BE2C (cell line): ENCODE data around the gene METTL21A. TPM values are rescaled to one million over a fixed set of nuclear protein-coding genes. Genes with fewer than 3 reads are reported as not detected.

ENCODE experiments used
- DNase-seq: peaks from one replicate; pipeline ENCODE4 v3.0.0-alpha.2; 2020
- H3K27me3 ChIP-seq: fragments of 250-450 bp; sonication (Bioruptor Pico); 2 replicates; pipeline ENCODE4 v1.5.1; 2020; ENCODE audit warnings: mild to moderate bottlenecking
- H3K36me3 ChIP-seq: fragments of 250-450 bp; sonication (Bioruptor Pico); 2 replicates; pipeline ENCODE4 v1.5.1; 2020; ENCODE audit warnings: mild to moderate bottlenecking
- H3K4me1 ChIP-seq: fragments of 250-450 bp; sonication (Bioruptor Pico); 2 replicates; pipeline ENCODE4 v1.5.1; 2020
- H3K4me3 ChIP-seq: 2 replicates; pipeline ENCODE4 v1.5.1; 2011; ENCODE audit warnings: low read depth, low read length
- H3K9me3 ChIP-seq: fragments of 250-450 bp; sonication (Bioruptor Pico); 2 replicates; pipeline ENCODE4 v1.5.1; 2020
- CTCF ChIP-seq: IDR thresholded peaks from 2 replicates; pipeline ENCODE4 v1.5.1; 2012; ENCODE audit warnings: mild to moderate bottlenecking, low read depth, low read length
- polyA plus RNA-seq: library from polyadenylated mRNA; unstranded; fragments of >200 nt; gene quantifications from one replicate; pipeline ENCODE4 v1.2.1, GENCODE V29; 2012; ENCODE audit warnings: low read depth, missing spikeins; ENCODE audit not compliant: insufficient read length, insufficient read depth

METTL21A gene
- 30.0 TPM for polyA plus RNA-seq

GRCh38 chr2:207625014-207625907, at the start of gene METTL21A:
Gene METTL21A, minus strand, starts transcription at chr2:207625394. Its CDS starts 1,019 bp downstream, at chr2:207624375.
- DNase-seq, result peak; percentile 90
- Histone ChIP-seq H3K36me3 (peaks cover 23% of the 10 kb centered on the region), H3K4me3 (peak within 1 kb of the TSS; percentile 75), H3K27me3 (no peaks in the 10 kb centered on the region), H3K9me3 (no peaks in the 10 kb centered on the region), H3K4me1 (no peaks in the 10 kb centered on the region)
- peak; percentile 49 for TF ChIP-seq CTCF

GRCh38 chr2:207674826-207675225, 49.6 kb upstream of the METTL21A start:
- H3K4me1 ChIP-seq, result no peaks in the 10 kb centered on the region
- H3K9me3 ChIP-seq, result no peaks in the 10 kb centered on the region
- no peaks in the 10 kb centered on the region for H3K27me3 ChIP-seq
- TF ChIP-seq CTCF, result no peak
- no peaks in the 10 kb centered on the region for H3K36me3 ChIP-seq
- no peak overlapping the region for H3K4me3 ChIP-seq
- no peak for DNase-seq

- no peak for TF ChIP-seq CTCF
- Histone ChIP-seq H3K4me1 (no peaks in the 10 kb centered on the region), H3K36me3 (no peaks in the 10 kb centered on the region), H3K4me3 (no peak overlapping the region), H3K27me3 (no peaks in the 10 kb centered on the region), H3K9me3 (no peaks in the 10 kb centered on the region)
- no peak for DNase-seq
These were observed 49.1 kb upstream of the METTL21A start for GRCh38 chr2:207674266-207674774.

- Histone ChIP-seq H3K36me3 (no peaks in the 10 kb centered on the region), H3K9me3 (no peaks in the 10 kb centered on the region), H3K4me3 (no peak overlapping the region), H3K27me3 (no peaks in the 10 kb centered on the region), H3K4me1 (no peaks in the 10 kb centered on the region)
- DNase-seq, result no peak
- TF ChIP-seq CTCF, result no peak
These were observed 48.2 kb upstream of the METTL21A start for GRCh38 chr2:207673431-207673830.

GRCh38 chr2:207670887-207671286, 45.7 kb upstream of the METTL21A start:
- no peak for TF ChIP-seq CTCF
- H3K36me3 ChIP-seq, result no peaks in the 10 kb centered on the region
- H3K4me3 ChIP-seq, result no peak overlapping the region
- no peaks in the 10 kb centered on the region for H3K9me3 ChIP-seq
- H3K4me1 ChIP-seq, result no peaks in the 10 kb centered on the region
- DNase-seq, result no peak
- H3K27me3 ChIP-seq, result no peaks in the 10 kb centered on the region
